Forelimb muscle (tissue), 1 donor: ENCODE measurements around the gene PDHB. TPM values are rescaled to one million over a fixed set of nuclear protein-coding genes. Genes with fewer than 3 reads are reported as not detected.

Experiments
- DNase-seq: peaks from one replicate; pipeline ENCODE4 v3.0.0-alpha.2; 2013; ENCODE audit warnings: low read depth
- polyA plus RNA-seq: library from polyadenylated mRNA; unstranded; fragments of 120-200 nt; gene quantifications from one replicate; pipeline ENCODE4 v1.2.1, GENCODE V29; 2013; ENCODE audit not compliant: insufficient read length

Gene PDHB
- polyA plus RNA-seq, 1 donor, result 81.6 TPM

- no peak for DNase-seq
Observed at GRCh38 chr3:58403513-58404109, 30.0 kb downstream of the PDHB start.

- no peak for DNase-seq
Observed at GRCh38 chr3:58398669-58399333, 34.8 kb downstream of the PDHB start.

GRCh38 chr3:58394339-58394738, 39.3 kb downstream of the PDHB start:
- no peak for DNase-seq

- DNase-seq, result no peak
Observed at GRCh38 chr3:58392181-58392580, 41.5 kb downstream of the PDHB start.

- no peak for DNase-seq
Observed at GRCh38 chr3:58391156-58391865, 42.3 kb downstream of the PDHB start.

- DNase-seq, result no peak
Observed at GRCh38 chr3:58388550-58389091, 45.0 kb downstream of the PDHB start.

GRCh38 chr3:58387650-58388546, 45.7 kb downstream of the PDHB start:
- no peak for DNase-seq

GRCh38 chr3:58386626-58387365, 46.8 kb downstream of the PDHB start:
- no peak for DNase-seq

GRCh38 chr3:58384381-58385090, 49.1 kb downstream of the PDHB start:
- no peak for DNase-seq

- DNase-seq, result no peak
Observed at GRCh38 chr3:58383904-58384303, 49.7 kb downstream of the PDHB start.

GRCh38 chr3:58383476-58383875, 50.2 kb downstream of the PDHB start:
- DNase-seq, result no peak

- DNase-seq, result no peak
Observed at GRCh38 chr3:58379351-58380073, 54.1 kb downstream of the PDHB start.

- no peak for DNase-seq
Observed at GRCh38 chr3:58377750-58378149, 55.9 kb downstream of the PDHB start.

Other genes starting within 250 kb of the PDHB start
- 0.86 TPM for gene DNASE1L3, start 222.9 kb downstream of the PDHB start, polyA plus RNA-seq
- gene ABHD6, start 196.0 kb downstream of the PDHB start, polyA plus RNA-seq, result 4.8 TPM
- 26.0 TPM for gene RPP14, start 127.6 kb downstream of the PDHB start, polyA plus RNA-seq
- gene HTD2, start 127.3 kb downstream of the PDHB start, polyA plus RNA-seq, result 10.5 TPM
- gene PXK, start 100.9 kb downstream of the PDHB start, polyA plus RNA-seq, result 19.4 TPM
- gene KCTD6, start 58.3 kb upstream of the PDHB start, polyA plus RNA-seq, result 11.7 TPM
- gene ACOX2, start 103.4 kb upstream of the PDHB start, polyA plus RNA-seq, result 22.2 TPM
- gene FAM107A, start 143.6 kb upstream of the PDHB start, polyA plus RNA-seq, result 0.72 TPM
- gene FAM3D, start 232.9 kb upstream of the PDHB start, polyA plus RNA-seq, result not detected